Stimulated activated CD4-positive, alpha-beta T cell treated with anti-CD3 and anti-CD28 coated beads, Interleukin-2, amount 100 ng/mL, for 24 hours (primary cell): ENCODE measurements around the gene ZNF189.

Experiments
- DNase-seq, 2 donors: peaks; one replicate each; pipeline ENCODE4 v3.0.0-alpha.2; 2020

Gene ZNF189

GRCh38 chr9:101398068-101398929, at the start of gene ZNF189, which contains the start of gene MRPL50:
ZNF189 (plus strand) TSS chr9:101398851; CDS start chr9:101399157, 306 bp downstream.
MRPL50 (minus strand) TSS chr9:101398618; CDS start chr9:101398592, 26 bp downstream.
- DNase-seq = peak; percentile 92 to 95

- no peak for DNase-seq
Observed at GRCh38 chr9:101350285-101350684, 48.4 kb upstream of the ZNF189 start.

- no peak for DNase-seq
Observed at GRCh38 chr9:101352892-101353463, 45.7 kb upstream of the ZNF189 start.

GRCh38 chr9:101353683-101354082, 45.0 kb upstream of the ZNF189 start:
- no peak for DNase-seq

- no peak for DNase-seq
Observed at GRCh38 chr9:101354143-101354764, 44.4 kb upstream of the ZNF189 start.

GRCh38 chr9:101354765-101355708, 43.6 kb upstream of the ZNF189 start:
- DNase-seq = no peak

- no peak for DNase-seq
Observed at GRCh38 chr9:101356619-101357018, 42.0 kb upstream of the ZNF189 start.

- DNase-seq = no peak
Observed at GRCh38 chr9:101359679-101360078, 39.0 kb upstream of the ZNF189 start.

GRCh38 chr9:101360647-101361046, 38.0 kb upstream of the ZNF189 start:
- DNase-seq = no peak

GRCh38 chr9:101362450-101362849, 36.2 kb upstream of the ZNF189 start:
- DNase-seq = no peak

GRCh38 chr9:101365181-101365580, 33.5 kb upstream of the ZNF189 start:
- DNase-seq = no peak

- DNase-seq = no peak
Observed at GRCh38 chr9:101366038-101366756, 32.5 kb upstream of the ZNF189 start.

- no peak for DNase-seq
Observed at GRCh38 chr9:101367323-101367722, 31.3 kb upstream of the ZNF189 start.

- DNase-seq = no peak
Observed at GRCh38 chr9:101369286-101369685, 29.4 kb upstream of the ZNF189 start.

GRCh38 chr9:101369884-101370531, 28.6 kb upstream of the ZNF189 start:
- DNase-seq = no peak

GRCh38 chr9:101371813-101372212, 26.8 kb upstream of the ZNF189 start:
- DNase-seq = no peak

GRCh38 chr9:101372327-101373118, 26.1 kb upstream of the ZNF189 start:
- no peak for DNase-seq

GRCh38 chr9:101375546-101375945, 23.1 kb upstream of the ZNF189 start:
- DNase-seq = no peak

GRCh38 chr9:101376111-101376848, 22.4 kb upstream of the ZNF189 start:
- DNase-seq = no peak

- no peak for DNase-seq
Observed at GRCh38 chr9:101380295-101380694, 18.4 kb upstream of the ZNF189 start.
